NCI-H748 treated with DMSO at 0.1 percent for 48 hours (cell line): Measurements from ENCODE around the gene MYZAP.

Experiments used
- DNase-seq: peaks from one replicate; lab custom pipeline; 2025; lab: John Stamatoyannopoulos, UW

Gene MYZAP, protein sequence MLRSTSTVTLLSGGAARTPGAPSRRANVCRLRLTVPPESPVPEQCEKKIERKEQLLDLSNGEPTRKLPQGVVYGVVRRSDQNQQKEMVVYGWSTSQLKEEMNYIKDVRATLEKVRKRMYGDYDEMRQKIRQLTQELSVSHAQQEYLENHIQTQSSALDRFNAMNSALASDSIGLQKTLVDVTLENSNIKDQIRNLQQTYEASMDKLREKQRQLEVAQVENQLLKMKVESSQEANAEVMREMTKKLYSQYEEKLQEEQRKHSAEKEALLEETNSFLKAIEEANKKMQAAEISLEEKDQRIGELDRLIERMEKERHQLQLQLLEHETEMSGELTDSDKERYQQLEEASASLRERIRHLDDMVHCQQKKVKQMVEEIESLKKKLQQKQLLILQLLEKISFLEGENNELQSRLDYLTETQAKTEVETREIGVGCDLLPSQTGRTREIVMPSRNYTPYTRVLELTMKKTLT

GRCh38 chr15:57591822-57592367, at the start of gene MYZAP:
TSS of gene MYZAP (plus strand) at chr15:57591904. CDS start at chr15:57592035, 131 bp downstream.
- DNase-seq = no peak

DNA sequence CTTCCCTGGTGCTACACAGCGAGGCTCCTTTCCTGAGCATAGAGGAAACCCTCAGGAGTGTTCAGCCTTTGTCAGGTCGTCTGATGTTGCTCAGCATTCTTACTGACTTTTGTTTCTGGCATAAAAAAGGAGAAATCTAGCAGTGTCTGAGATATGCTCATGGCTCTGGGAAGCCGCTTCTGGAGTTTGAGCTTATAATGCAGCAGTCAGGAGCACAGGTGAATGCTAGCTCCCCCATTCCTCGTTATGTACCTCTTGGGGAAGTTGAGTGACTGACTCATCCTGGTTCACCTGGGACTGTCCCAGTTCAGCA, 49.2 kb upstream of the MYZAP start:
- DNase-seq = no peak

- no peak for DNase-seq
Observed at GRCh38 chr15:57544848-57545480, 46.7 kb upstream of the MYZAP start.

DNA sequence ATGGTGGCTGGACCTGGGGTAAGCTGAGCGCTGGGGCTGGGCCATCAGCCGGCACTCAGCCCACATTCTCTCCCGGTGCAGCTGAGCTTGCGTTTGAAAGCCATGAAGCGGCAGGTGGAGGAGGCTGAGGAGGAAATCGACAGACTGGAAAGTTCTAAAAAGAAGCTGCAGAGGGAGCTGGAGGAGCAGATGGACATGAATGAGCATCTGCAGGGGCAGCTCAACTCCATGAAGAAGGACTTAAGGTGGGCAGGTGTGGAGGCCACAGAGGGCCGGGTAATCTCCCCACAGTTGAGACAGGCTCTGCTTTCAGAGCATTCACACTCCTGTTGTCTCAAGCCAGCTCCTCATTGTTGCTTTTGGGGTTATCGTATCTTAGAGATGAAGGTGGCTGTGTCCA, 45.7 kb upstream of the MYZAP start:
- no peak for DNase-seq

- DNase-seq = no peak
Observed at GRCh38 chr15:57547243-57547755, 44.4 kb upstream of the MYZAP start.

GRCh38 chr15:57548351-57548750, 43.4 kb upstream of the MYZAP start:
- DNase-seq = no peak

GRCh38 chr15:57548835-57549234, 42.9 kb upstream of the MYZAP start:
- DNase-seq = no peak

DNA sequence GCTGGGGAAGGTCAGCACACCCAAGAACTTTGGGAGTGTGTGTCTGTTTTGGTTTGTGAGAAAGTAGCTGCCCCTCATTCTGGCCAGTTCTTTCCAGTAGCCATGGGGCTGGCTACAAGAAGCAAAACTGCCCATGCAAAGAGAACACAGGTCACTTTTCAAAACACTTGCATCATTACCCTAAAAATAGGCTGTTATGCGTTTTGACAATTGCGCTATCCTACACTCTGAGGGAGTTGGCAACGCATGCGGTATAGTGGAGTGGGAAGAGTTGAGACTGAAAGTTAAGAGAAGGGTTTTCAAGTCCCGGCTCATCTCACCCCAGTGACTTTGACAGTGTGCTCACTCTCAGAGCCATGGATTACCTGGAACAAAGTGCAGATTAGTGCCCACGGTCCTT, 41.8 kb upstream of the MYZAP start:
- DNase-seq = no peak

GRCh38 chr15:57550640-57551039, 41.1 kb upstream of the MYZAP start:
- DNase-seq = no peak

DNA sequence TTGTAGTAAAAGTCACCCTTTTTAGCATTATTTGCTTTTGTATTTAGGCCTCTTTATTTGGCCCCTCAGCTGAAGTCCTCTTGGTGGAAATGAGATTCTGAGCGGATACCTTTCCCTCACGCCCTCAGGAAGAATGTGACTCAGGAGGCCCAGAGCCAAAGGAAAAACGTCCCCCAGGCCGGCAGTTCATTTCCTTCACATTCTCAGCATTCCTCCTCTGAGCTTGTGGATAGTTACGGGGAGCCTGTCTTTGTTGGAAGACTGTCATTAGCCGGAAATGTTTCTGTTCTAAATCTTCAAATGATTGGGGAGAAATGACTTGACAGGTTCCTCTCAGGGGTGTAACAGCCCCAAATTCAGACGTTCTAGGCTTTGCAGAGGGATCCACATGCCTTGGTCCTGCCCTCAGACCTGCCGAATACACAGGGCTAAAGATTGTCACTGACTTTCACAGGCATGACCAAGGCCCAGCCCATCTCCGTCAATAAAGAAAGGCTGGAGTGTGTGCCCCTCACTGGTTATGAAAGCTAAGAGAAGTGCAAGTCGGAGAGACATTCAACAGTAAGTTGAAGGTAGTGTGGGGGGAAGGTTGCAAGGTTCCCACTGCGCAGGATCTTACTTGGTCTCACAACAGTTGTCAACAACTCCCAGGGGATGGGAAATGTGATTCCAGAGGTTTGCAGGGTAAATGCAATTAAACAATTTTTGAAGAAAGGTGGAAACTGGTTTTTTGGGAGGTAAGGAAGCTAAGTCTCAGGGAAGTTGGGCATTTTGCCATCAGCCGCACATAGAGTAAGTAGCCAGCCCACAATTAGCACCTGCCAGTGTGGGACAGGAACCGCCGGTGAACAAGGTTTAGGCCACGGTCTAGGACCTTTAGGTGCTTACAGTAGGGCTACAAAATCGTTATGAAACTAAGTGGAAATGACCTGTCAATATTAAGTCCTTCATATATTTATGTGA, 39.7 kb upstream of the MYZAP start:
- no peak for DNase-seq

DNA sequence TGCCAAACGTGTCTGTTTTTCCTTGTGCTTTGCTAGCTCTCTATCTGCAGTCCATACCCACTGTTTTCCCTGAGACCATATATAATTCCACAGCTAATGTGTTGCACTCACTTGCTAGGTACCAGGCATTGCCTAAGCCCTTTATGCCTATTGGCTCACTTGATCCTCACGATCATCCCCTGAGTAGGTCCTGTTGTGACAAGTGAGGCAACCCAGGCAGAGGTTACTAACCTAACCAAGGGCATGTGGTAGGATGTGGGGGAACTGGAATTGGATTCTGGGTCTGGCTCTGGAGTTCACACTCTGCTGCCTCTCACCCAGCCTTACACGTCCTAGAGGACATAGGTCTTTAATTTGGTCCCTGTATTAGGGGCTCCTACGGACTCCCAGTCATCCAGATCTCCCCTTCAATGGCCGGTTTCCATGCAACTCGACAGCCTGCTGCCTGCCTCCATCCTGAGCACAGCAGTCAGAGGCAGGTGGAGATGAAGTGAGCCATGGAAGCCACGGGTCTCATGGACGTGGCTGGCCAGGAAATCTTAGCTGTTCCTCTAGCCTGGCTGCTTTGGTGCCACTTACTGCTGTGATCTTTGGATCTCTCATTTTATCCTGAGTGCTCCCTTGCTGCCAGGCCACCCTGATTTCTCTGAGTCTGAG, 38.9 kb upstream of the MYZAP start:
- DNase-seq = no peak

GRCh38 chr15:57553526-57553925, 38.2 kb upstream of the MYZAP start:
- DNase-seq = no peak

DNA sequence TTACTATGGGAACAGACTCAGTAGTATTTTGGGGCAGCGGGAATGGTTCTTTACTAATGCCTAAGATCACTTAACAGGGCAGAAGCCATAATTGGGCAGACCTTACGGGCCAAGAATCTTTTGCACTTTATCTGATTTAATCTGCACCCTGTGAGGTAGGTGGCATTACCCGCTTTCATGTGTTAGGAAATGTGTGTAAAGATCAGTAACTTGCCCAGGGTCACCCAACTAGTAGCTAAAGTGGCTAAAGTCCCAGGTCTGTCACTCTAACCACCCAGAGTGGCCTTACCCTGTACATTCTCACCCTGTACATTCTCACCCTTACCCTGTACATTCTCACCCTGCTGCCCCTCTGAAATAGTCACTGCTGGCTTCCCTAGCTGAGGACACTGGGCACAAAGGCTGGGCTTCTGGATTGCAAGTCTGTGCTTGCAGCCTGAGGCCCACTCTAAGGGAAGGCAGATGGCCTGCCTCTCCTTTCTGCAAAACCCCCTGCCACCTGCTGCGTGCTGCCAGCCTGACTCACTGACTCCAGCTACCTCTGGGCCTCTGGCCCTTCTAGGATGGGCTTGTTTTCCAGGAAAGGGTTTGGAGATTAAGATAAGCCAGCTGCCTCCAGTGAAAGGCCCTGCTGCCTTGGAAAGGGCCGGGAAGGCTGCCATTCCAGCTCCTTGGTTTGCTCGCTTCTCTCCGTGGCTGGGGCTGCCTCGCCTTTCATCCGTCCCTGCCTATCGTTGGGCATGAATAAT, 37.5 kb upstream of the MYZAP start:
- no peak for DNase-seq

- DNase-seq = no peak
Observed at GRCh38 chr15:57554812-57555179, 36.9 kb upstream of the MYZAP start.

GRCh38 chr15:57555270-57555669, 36.4 kb upstream of the MYZAP start:
- no peak for DNase-seq

DNA sequence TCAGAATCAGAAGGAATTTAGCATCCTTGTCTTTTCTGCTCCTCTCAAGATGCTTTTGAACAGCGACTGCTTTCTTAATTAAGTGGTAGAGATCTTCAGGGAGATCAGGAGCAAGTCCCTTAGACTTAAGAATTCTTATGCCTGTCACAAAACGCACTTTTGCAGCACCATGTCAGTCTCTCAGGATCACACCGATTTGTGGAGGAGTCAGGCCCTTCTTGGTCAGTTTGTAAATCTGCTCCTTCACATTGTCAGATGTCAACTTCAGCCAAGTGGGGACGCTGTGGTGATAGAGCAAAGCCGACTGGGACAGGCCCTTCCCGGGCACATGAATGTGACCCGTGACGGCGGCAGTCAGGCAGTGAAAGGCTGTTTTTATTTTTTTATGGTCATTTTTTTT, 35.7 kb upstream of the MYZAP start:
- no peak for DNase-seq

GRCh38 chr15:57557267-57557666, 34.4 kb upstream of the MYZAP start:
- no peak for DNase-seq

DNA sequence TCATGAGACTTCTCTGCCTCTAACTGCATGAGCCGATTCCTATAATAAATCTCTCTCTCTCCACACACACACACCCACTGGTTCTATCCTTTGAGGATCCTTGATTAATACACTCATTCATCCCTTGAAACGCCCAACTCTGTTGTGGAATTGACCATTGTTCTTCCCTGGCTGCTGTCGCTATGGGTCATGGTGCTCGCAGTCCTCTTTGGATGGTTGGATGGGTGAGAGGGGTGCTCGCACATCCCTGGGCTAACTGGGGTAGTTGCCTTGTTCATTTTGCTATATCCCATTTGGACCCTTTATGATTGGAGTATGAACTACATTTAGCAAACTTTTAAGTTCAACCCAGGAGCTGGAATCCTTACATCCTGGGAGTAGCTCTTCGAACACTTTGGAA, 33.9 kb upstream of the MYZAP start:
- no peak for DNase-seq

- DNase-seq = no peak
Observed at GRCh38 chr15:57559875-57560274, 31.8 kb upstream of the MYZAP start.

DNA sequence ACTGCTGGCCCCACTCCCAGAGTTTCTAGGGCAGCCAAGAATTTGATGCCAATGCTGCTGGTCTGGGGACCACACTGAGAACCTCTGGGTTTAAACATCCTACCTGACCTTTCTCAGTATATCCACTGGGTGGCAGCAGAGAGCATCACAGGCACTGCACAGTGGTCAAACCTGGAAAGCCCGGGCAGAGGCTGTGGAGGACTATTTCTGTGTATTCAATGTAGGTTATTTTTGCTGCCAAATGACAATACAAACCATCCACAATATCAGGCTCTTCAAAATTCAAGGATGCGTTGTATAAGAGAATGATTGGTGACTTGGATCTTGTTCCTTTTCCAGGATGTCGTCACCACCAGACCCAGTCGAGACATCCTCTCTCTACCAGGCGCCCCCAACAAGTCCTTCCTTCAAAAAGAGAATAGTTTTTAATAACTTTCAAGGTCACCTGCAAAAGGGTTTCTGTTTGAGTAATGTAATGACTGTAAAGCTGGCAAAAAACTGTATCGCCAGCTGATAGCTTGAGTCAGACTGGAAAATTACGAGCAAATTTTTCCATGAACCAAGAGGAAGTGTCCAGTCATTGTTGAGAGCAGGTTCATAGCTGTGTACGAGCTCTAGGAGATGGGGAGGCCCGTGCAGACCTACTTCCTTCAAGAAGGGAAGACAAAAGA, 30.5 kb upstream of the MYZAP start:
- peak; percentile 16 for DNase-seq
